ENCODE measurements around the gene PELO.
"Not testable (repeated sequence)": the region's sequence is repeated elsewhere in the genome, so short reads cannot be mapped to it uniquely, and the experiment has no call there.

The PELO gene

DNA sequence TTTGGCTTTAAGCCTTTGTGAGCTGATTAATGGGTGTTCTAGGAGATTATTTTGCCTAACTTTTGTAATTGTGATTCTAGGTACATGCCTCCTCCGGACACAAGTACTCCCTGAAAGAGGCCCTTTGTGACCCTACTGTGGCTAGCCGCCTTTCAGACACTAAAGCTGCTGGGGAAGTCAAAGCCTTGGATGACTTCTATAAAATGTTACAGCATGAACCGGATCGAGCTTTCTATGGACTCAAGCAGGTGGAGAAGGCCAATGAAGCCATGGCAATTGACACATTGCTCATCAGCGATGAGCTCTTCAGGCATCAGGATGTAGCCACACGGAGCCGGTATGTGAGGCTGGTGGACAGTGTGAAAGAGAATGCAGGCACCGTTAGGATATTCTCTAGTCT lies 13.6 kb downstream of the PELO start:
- DNase-seq (ENCODE audit: low spot score): peak; percentile 50

DNA sequence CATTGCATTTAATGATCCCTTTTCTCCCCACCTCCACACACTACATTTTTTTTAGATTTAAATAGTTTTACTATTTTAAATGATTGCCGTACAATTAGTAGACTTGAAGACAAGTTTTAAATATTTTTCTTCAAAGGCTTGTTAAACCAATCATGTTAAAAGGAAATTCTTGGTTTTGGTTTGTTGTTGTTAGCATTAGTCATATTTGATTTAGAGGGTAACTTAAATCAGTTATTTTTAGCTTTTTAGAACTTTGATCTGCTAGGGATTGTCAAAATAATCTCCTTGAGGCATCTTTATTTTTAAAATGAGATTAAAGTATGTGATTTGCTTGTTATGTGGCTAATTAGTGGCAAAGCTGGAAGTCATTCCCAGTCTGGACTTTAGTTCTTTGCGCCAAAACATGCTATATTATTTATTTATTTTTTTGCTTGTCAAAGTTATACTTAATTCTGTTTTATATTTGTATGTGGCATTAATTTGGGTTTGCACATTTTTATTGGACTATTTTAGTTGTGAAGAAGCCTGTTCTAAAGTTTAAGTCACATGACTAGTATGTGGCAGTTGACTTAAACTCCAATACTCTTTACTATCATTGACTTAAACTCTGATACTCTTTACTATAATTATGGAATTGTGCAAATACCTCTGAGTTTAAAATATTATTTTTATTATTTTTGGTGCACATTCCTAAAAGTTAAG lies 14.7 kb downstream of the PELO start:
- DNase-seq (ENCODE audit: low spot score): no peak

DNA sequence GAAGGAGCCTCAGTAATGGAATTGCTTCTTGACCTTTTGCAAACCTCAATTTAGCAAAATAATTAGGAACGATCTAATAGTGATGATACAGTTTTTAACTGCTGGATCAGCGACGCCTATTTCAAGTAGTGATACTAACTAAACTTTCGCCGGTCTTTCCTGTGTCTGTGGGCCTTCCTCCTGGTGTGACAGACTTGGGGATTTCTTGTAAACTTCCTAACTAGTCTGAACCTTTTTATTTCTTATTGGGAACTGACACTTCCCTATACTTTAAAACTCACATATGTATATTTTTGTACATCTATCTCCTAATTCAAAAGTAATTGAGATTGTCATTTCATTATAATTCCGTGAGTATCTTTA lies 15.2 kb downstream of the PELO start:
- no peak for DNase-seq (ENCODE audit: low spot score)

DNA sequence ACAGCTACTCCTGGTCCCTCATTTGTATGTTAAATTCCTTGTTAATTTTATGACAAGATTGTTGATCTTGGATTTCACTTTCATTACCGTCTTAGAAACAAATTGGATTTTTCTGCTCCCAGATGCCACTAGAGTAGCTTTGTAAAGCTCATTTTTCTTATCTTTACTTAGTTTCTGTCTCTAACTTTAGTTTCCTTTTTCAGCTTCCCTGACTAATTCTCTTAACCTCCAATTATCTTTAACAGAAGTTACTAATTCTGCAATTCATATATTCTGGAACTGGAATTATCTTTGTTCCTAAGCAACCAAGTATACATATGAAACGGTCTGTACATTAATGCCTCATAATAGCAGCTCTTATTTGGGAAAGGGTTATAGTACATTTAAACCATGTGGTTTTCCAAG lies 16.7 kb downstream of the PELO start:
- no peak for DNase-seq (ENCODE audit: low spot score)

DNA sequence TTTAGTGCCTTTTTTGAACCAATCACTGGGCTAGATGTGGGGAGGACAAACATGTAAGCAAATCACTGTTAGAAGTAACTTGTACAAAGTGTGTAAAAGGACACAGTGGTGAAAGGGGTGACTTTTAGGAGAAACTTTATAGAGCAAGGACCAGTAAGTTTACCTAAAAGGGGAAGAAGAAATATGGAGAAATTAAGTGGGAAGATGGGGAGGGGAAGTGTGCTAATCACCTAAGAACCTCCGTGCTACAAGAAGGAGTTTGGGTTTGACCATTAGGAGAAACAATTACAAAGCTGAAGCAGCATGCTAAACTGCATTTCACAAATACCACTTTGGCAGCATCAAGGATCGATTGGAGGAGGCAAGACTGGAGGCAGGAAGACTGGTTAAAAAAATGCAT lies 17.3 kb downstream of the PELO start:
- DNase-seq (ENCODE audit: low spot score): no peak

DNA sequence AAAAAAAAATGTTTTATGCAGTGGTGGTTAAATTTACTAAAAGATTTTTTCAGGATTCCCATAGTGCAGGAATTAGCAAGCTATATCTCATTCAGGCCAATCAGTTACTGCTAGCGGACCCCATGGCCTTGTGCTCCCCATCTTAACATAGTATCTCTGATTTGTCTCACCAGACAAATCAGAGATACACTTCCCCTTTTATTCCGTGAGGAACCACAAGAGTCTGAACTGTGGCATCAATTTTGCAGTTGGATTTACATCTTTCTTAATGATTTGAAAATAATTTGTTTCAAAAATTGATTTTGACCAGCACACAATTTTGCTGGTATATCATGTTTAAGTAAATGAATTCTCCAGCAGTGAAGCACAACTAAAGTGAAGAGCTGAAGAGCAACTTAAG lies 17.9 kb downstream of the PELO start:
- no peak for DNase-seq (ENCODE audit: low spot score)

DNA sequence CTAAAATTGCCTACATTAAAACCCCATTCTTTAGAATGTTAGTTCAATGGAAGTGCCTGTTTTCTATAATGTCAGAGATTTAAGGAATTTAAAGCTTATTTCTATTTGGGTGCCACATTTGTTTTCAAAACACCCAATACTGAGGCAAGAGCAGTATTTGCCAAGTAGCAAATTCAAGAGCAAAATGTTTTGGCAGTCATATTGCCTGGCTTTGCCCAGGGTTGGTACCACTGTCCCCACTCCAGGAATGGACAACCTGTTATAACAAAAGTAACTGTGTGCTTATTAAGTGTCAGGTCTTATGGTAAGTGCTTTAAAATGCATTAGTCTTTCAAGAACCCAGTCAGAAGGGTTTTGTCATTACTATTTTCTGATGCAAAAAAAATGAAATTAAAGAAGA lies 19.3 kb downstream of the PELO start:
- peak; percentile 19 for DNase-seq (ENCODE audit: low spot score)

DNA sequence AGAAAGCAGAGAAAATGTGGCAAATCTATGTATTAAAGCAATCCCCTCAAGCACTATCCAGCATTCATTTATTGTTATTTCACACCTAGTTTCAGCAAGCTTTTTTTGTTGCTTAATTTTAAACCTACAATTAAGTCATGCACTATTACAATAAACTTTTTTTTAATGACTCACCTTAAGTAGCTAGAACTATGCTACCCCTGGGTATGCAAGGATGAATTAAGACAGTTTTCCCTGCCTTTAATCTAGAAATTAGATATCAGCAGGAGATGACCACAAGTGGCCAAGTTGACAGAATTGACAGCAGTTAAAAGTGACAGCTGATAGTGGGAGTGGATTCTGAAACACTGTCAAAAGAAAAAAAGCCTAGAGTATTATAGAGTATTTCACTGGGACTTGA lies 20.0 kb downstream of the PELO start:
- no peak for DNase-seq (ENCODE audit: low spot score)

DNA sequence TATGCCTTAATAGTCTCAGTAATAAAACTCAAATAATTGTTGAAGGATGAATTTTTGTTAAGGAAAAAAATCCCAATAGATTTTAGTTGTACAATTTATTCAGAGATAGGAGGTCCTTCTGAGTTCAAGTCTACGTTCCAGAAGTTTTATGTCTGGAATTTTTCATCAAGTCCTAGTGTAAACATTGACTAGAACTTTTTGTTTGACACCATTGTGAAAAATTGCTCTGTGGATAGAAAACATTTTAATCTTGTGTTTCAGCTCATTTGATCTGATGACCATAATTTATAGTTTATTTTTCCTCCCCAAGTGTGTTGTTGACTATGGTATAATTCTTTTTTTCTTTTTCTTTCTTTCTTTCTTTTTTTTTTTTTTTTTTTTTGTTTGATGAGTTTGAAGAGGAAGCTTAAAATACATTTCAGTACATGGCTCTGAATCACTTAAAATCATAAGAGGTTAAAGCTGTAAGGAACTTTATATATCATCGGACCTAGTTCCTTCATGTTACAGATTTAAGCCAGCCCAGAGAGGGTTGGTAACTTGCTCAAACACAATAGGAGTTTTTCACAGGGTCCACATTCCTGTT lies 20.7 kb downstream of the PELO start:
- no peak for DNase-seq (ENCODE audit: low spot score)

DNA sequence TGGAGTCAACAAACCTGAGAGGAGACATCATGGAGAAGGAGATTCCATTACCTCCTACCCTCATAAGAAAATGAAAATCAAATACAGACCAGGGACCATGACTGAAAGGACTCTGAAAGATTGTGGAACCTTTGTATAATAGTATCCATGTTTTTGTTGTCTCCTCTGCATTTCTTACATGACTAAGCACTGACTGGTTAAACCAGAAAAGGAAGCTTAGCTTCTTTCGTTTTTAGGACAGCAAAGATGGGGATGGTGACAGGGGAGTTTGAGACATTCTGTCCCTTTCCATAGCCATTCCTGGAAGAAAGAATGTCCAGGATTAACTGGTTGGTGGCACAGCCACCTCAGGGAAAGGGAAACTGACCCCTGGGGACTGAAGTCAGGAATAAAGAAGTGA lies 22.2 kb downstream of the PELO start:
- no peak for DNase-seq (ENCODE audit: low spot score)

DNA sequence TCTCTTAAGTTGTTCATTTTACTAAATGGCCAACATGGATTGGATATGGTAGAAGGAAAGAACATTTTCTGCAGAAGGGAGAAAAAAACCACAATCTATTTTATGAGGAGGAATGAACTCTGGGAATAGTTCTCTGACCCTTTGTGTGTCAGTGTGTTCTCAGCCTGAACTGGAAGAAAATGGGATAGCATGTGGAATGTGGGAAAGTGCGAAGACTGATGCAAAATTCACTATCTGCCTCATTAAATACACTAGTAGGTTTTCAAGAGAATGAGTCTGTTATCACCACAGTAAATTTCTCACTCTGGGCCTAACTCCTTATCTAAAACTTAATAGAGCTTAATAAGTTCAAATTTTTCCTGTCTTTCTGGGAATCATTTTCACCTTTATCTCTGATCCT lies 22.7 kb downstream of the PELO start:
- DNase-seq (ENCODE audit: low spot score): no peak

DNA sequence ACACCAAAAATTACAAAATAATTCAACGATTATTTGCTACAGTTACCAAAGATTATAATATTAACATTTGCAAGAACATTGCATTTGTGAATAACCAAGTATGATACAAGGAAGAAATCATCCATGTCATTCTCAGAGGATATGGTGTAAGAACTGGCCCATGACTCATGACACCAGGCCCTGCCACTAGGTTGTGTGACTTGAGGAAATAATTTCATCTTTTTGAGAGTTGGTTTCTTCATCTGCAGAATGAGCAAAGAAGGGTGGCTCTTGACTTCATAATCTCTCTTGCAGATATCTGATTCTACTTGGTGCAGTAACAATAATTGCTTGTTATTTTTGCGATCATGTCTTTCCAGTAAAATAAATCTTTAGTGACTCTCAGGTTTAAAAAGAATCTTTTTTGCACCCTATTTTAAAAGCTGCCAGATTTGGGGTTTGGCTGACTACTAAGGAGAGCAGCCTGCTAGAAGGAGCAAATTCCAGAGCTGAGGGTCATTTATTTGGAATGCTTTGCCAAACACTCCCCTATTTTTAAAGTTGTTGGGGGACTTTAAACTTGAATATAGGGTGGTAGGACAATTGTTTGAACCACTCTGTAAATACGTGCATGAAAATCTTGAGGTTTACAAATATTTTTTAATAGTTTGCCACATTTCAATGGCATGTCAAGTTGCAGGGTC lies 23.5 kb downstream of the PELO start:
- no peak for DNase-seq (ENCODE audit: low spot score)

DNA sequence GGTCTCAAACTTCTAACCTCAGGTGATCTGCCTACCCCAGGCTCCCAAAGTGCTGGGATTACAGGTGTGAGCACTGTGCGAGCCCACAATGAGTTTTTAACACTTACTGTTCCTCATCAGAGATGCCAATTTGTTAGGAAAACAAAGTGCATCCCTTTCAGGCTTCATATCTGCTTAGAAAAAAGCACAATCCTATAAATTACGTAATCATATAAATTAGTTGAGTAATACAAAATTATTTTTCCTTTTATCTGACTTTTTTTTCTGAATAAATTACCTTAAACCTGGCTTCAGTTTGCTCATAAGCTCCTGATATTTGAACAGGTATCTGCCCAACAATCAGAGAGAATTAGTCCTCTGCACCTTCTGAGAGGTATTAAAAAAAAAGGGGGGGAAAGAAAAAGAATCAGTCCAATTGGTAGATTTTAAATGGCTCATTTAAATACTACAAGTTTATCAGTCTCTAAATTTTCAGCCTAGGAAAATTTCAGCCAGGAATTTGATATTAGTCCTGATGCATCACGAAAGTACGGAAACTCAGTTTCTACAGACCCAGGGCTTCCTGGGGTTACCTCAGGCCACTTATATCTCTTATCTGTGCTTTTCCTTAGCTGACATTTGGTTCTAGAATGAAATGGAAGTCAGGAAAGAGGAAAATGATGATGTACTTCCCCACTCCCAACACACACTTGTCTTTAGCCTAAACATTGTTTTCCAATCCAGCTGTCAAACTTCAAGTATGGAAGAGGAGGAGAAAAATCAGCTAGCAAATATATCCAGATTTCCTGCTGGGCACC lies 26.8 kb downstream of the PELO start:
- DNase-seq (ENCODE audit: low spot score): no peak

DNA sequence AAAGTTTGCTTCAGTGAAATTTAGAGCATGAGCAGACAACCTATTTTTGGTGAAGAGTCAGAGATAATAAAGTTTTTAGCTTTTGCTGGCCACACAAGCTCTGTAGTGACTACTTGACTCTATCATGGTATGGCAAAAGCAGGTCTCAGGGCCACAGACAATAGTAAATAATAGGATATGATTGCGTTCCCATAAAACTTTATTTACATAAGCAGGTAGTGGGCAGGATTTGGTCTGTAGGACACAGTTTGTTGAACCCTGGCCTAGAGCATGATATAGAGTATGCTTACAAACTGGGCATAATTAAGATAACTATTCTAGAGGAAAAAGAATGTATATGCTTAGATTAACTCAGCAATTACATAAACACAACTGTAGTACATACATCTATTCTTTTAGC lies 30.1 kb downstream of the PELO start:
- no peak for DNase-seq (ENCODE audit: low spot score)

DNA sequence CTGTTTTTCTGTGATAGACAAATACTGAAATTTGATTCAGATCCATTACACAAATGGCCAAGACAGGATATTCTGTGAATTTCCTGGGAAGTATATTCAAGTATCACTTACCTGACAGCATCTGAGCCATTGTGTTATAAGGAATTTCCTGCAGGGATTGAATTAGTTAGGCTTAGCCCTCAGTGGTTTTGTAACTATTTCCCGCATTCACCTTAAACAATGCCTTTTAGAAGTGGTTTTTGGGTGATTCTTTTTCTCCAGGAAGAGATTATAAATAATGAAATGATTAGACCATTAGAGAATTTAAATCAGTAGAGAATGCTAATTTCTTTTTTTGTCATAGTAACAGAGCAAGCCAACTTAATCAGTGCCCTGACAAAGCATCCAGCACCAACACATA lies 30.6 kb downstream of the PELO start:
- no peak for DNase-seq (ENCODE audit: low spot score)

DNA sequence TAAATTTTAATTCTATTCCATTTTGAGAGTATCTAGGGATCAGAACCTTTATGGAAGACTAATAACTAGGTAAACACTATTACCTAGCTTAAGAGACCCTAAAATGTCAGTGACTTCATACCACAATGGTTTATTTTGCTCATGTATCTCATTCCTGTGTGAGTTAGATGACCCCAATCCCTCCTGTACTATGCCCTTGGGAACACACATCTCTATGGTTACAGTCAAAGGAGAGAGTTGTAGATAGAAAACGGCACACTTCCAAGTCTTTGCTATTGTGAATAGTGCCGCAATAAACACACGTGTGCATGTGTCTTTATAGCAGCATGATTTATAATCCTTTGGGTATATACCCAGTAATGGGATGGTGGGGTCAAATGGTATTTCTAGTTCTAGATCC lies 31.1 kb downstream of the PELO start:
- DNase-seq (ENCODE audit: low spot score): not testable (repeated sequence)

DNA sequence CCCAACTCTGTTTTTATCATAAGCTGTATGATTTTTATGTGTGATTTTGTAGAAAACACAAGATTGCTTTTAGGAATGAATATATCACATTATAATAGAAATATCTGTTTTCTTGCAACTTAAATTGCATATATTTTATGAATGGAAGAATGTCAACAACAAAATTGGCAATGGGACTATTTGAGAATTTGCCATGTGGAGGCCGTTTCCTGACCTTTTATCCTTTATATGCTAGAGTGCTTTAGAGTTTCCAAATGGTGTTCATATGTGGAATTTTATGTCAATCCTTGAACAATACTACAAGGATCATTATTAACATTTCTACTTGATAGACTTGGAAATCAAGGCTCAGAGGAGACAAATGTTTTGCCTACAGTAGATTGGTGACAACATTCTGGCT lies 34.2 kb downstream of the PELO start:
- DNase-seq (ENCODE audit: low spot score): no peak

DNA sequence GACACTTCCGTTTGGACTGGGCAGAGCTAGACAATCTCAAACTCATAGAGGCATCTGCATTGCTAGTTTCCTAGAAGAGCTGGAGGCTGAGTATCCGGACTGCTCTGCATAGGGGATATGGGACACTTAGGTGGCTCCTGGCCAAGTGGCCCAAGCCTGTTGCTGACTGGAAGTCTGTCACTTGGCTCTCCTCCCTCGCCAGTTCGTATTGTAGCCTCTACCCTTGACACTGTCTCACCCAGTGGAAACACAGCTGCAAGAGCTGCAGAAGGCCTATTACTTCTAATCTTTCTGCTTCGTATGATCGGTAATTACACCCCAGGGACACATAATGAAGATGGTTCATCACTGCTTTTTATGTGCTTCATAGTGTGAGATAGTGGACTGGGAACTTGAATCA lies 34.7 kb downstream of the PELO start:
- no peak for DNase-seq (ENCODE audit: low spot score)

DNA sequence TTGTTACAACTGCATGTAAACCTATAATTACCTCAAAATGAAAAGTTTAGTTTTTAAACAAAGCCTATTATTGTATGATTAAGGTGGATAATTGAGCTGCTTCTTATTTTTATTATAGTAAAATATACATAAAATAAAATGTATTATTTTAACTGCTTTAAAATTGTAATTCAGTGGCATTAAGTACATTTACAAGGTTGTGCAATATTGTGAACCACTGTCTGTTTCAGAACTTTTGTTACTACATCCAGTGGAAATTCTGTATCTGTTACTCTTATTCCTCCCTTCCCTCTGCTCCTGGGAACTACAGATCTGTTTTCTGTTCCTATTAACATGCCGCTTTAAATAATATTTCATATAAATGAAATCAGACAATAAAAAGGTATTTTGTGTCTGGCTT lies 37.1 kb downstream of the PELO start:
- DNase-seq (ENCODE audit: low spot score): no peak

DNA sequence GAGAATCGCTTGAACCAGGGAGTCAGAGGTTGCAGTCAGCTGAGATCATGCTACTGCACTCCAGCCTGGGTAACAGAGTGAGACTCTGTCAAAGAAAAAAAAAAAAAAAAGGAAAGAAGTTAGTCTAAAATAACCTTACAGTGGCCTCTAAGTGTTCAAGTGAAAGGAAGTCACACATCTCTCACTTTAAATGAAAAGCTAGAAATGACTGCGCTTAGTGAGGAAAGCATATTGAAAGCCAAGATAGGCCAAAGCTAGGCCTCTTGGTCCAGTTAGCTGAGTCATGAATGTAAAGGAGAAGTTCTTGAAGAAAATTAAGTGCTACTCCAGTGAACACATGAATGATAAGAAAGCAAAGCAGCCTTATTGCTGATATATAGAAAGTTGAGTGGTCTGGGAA lies 38.1 kb downstream of the PELO start:
- DNase-seq (ENCODE audit: low spot score): no peak

DNA sequence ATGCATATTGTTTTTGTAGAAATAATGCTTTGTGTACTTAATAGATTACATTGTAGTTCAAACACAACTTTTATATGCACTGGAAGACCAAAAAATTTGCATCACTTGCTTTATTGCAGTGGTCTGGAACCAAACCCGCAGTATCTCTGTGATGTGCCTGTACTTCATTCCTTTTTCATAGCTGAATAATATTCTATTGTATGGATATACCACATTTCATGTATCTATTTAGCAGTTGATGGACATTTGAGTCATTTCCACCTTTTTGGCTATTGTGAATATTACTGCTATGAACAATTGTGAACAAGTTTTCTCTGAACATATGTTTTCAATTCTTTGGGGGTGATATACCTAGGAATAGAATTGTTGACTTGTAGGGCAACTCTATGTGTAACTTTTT lies 40.1 kb downstream of the PELO start:
- no peak for DNase-seq (ENCODE audit: low spot score)

DNA sequence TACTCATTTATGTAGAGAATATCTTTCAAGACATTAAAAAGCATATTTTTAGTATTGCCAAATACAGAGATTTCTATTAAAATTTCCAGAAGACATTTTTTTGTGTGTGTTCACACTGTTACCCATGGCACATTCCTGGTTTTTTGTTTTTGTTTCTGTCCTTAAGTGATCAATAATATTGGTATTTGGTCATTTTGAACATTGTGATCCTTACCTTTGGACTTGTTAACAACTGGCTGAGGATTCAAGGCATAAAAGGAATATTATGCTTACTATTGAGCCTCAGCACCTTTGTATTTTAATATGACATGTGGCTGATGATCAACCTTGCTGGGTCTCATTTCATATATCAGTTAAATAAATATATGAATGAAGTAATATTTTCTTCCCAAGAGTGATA lies 41.9 kb downstream of the PELO start:
- no peak for DNase-seq (ENCODE audit: low spot score)

DNA sequence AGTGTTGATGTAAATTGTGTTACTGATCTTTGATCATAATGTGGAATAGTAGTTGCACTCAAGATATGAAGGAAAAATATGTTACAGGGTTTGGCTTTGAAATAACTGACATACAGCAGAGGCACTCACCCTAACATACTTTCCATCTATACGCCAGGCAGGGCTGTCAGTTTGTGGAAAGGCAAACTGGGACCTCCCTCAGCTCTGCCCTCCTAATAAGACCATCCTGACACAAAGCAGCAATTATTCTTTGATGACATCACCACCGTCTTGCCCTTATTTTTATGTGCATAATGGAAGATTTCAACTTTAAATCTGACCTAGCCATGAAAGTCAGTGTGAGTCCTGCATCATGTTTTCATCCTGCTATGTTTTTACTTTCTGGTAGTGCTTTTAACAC lies 42.9 kb downstream of the PELO start:
- no peak for DNase-seq (ENCODE audit: low spot score)
